ENCODE data around the gene SLC5A11. TPM values are rescaled to one million over a fixed set of nuclear protein-coding genes. Genes with fewer than 3 reads are reported as not detected.

Gene SLC5A11
- total and polyA plus RNA-seq, 2 donors (not counting 1 experiment from before 2014, with no cell fraction given): 0.62 to 0.84 TPM

- H3K4me1 ChIP-seq (ENCODE audit: control insufficient read depth in 2 of 2, insufficient read depth in 2 of 2, low read length in 2 of 2): no peaks in the 10 kb centered on the region
- ATAC-seq (ENCODE audit: low read depth) (no peak), DNase-seq (no peak)
- H4K20me1 ChIP-seq (ENCODE audit: control insufficient read depth, insufficient read depth, low read length, poor library complexity, severe bottlenecking): peaks cover 62% of the 10 kb centered on the region
- no peak overlapping the region for H3K9ac ChIP-seq (ENCODE audit: low read length)
- no peak overlapping the region for H3K4me3 Mint-ChIP-seq
- H3K27me3 Mint-ChIP-seq: no peaks in the 10 kb centered on the region
- H3K4me2 ChIP-seq (replicated peaks; ENCODE audit: low read depth, low read length, poor library complexity, severe bottlenecking): no peak overlapping the region
- H3K27me3 ChIP-seq (replicated peaks in 1 of 4; ENCODE audit: control extremely low read depth in 1 of 4, control insufficient read depth in 3 of 4, insufficient read depth in 4 of 4, low read length in 3 of 4): no peaks in the 10 kb centered on the region
- no peak for TF ChIP-seq CTCF (IDR thresholded peaks at IDR 0.05)
- no peak for TF ChIP-seq EZH2 (IDR thresholded peaks at IDR 0.05; ENCODE audit: borderline replicate concordance, insufficient read depth, low read depth, low read length, poor library complexity, severe bottlenecking)
- H3K79me2 ChIP-seq (ENCODE audit: control insufficient read depth, insufficient read depth, low read length): peaks cover 22% of the 10 kb centered on the region
- H3K27ac Mint-ChIP-seq: no peak overlapping the region
- no peaks in the 10 kb centered on the region for H3K9me3 ChIP-seq (ENCODE audit: control extremely low read depth in 1 of 3, control insufficient read depth in 2 of 3, insufficient read depth in 1 of 3, low read length in 2 of 3)
- no peak overlapping the region for H3K27ac ChIP-seq (ENCODE audit: low read length in 2 of 2)
- intact Hi-C loops (cut with micrococcal nuclease): no loop called here
- peaks cover 27 to 97% of the 10 kb centered on the region in 2 experiments for H3K36me3 ChIP-seq (replicated peaks in 1 of 2; ENCODE audit: control extremely low read depth in 1 of 2, control insufficient read depth in 1 of 2, extremely low read depth in 1 of 2, insufficient read depth in 2 of 2, low read length in 1 of 2)
- peaks cover 2% of the 10 kb centered on the region for H3K4me1 Mint-ChIP-seq
- no peak overlapping the region for H2AFZ ChIP-seq (ENCODE audit: insufficient read depth, low read depth, low read length, poor library complexity, severe bottlenecking)
- ChIA-PET POLR2A (no interaction called here), CTCF (no interaction called here)
- no peaks in the 10 kb centered on the region for H3K9me3 Mint-ChIP-seq (ENCODE audit: insufficient read depth)
- WGBS (ENCODE audit: insufficient coverage): 93% methylated on average over 4 of the region's 5 CpGs
- no peak overlapping the region for H3K4me3 ChIP-seq (ENCODE audit: control extremely low read depth in 1 of 5, extremely low read depth in 1 of 5, insufficient read depth in 1 of 5, low read depth in 2 of 5, low read length in 4 of 5)
Observed at GRCh38 chr16:24950275-24950674, 104.5 kb downstream of the SLC5A11 start.

- no peak for TF ChIP-seq CTCF (IDR thresholded peaks at IDR 0.05)
- no peak for TF ChIP-seq EZH2 (IDR thresholded peaks at IDR 0.05; ENCODE audit: borderline replicate concordance, insufficient read depth, low read depth, low read length, poor library complexity, severe bottlenecking)
- peaks cover 2% of the 10 kb centered on the region for H3K4me1 Mint-ChIP-seq
- Histone ChIP-seq H3K79me2 (ENCODE audit: control insufficient read depth, insufficient read depth, low read length) (peaks cover 39% of the 10 kb centered on the region), H3K36me3 (replicated peaks in 1 of 2; ENCODE audit: control extremely low read depth in 1 of 2, control insufficient read depth in 1 of 2, extremely low read depth in 1 of 2, insufficient read depth in 2 of 2, low read length in 1 of 2) (peaks cover 27 to 97% of the 10 kb centered on the region in 2 experiments), H3K9me3 (ENCODE audit: control extremely low read depth in 1 of 3, control insufficient read depth in 2 of 3, insufficient read depth in 1 of 3, low read length in 2 of 3) (no peaks in the 10 kb centered on the region), H3K27me3 (replicated peaks in 1 of 4; ENCODE audit: control extremely low read depth in 1 of 4, control insufficient read depth in 3 of 4, insufficient read depth in 4 of 4, low read length in 3 of 4) (no peaks in the 10 kb centered on the region), H3K27ac (ENCODE audit: low read length in 2 of 2) (no peak overlapping the region), H2AFZ (ENCODE audit: insufficient read depth, low read depth, low read length, poor library complexity, severe bottlenecking) (no peak overlapping the region), H3K4me1 (ENCODE audit: control insufficient read depth in 2 of 2, insufficient read depth in 2 of 2, low read length in 2 of 2) (no peaks in the 10 kb centered on the region), H3K4me3 (ENCODE audit: control extremely low read depth in 1 of 5, extremely low read depth in 1 of 5, insufficient read depth in 1 of 5, low read depth in 2 of 5, low read length in 4 of 5) (no peak overlapping the region), H3K9ac (ENCODE audit: low read length) (no peak overlapping the region), H4K20me1 (ENCODE audit: control insufficient read depth, insufficient read depth, low read length, poor library complexity, severe bottlenecking) (peaks cover 71% of the 10 kb centered on the region), H3K4me2 (replicated peaks; ENCODE audit: low read depth, low read length, poor library complexity, severe bottlenecking) (no peak overlapping the region)
- no peaks in the 10 kb centered on the region for H3K27me3 Mint-ChIP-seq
- DNase-seq (no peak), ATAC-seq (ENCODE audit: low read depth) (no peak)
- ChIA-PET POLR2A (no interaction called here), CTCF (interaction anchor here (1.3 kb wide), 1 partner anchor 155 kb away, joined by 3 read pairs; no protein-coding TSS in a partner anchor)
- no peak overlapping the region for H3K4me3 Mint-ChIP-seq
- no peaks in the 10 kb centered on the region for H3K9me3 Mint-ChIP-seq (ENCODE audit: insufficient read depth)
- intact Hi-C loops (cut with micrococcal nuclease): no loop called here
- 87% methylated on average over 3 of the region's 6 CpGs for WGBS (ENCODE audit: insufficient coverage)
- H3K27ac Mint-ChIP-seq: peak overlapping the region; percentile 51
Observed at GRCh38 chr16:24953306-24953705, 107.5 kb downstream of the SLC5A11 start.

Data from B cell (primary cell).